Prostate gland (tissue), 2 donors: Measurements from ENCODE around the gene CLIC5. TPM values are rescaled to one million over a fixed set of nuclear protein-coding genes. Genes with fewer than 3 reads are reported as not detected.

Experiments used
- DNase-seq: peaks from one replicate; pipeline ENCODE4 v3.0.0-alpha.2; 2019; ENCODE audit warnings: low spot score
- H3K27ac ChIP-seq, 2 donors: fragments of 200-600 bp; sonication (generic); 2 replicates each; pipeline ENCODE4 v1.5.1; 2017 to 2019
- H3K27me3 ChIP-seq: fragments of 200-600 bp; sonication (generic); replicated peaks from 2 replicates; pipeline ENCODE4 v1.5.1; 2019; ENCODE audit not compliant: insufficient read depth
- H3K36me3 ChIP-seq, 2 donors: fragments of 200-600 bp; sonication (generic); 1 replicate in 1 of 2; 2 replicates in 1 of 2; pipeline versions ENCODE4 v1.5.1 to v1.8.1; 2017 to 2019
- H3K4me1 ChIP-seq: fragments of 200-600 bp; sonication (generic); replicated peaks from 2 replicates; pipeline ENCODE4 v1.5.1; 2019
- H3K4me3 ChIP-seq, 2 donors: fragments of 200-600 bp; sonication (generic); 2 replicates each; pipeline ENCODE4 v1.5.1; 2017 to 2019
- H3K9me3 ChIP-seq: fragments of 200-600 bp; sonication (generic); 2 replicates; pipeline ENCODE4 v1.5.1; 2017
- CTCF ChIP-seq, 4 experiments: fragments of 200-600 bp in 2 of 4; fragments of 450-650 bp in 2 of 4; sonication (generic) in 2 of 4; IDR thresholded peaks; 1 replicate in 3 of 4; 2 replicates in 1 of 4; pipeline ENCODE4 v1.5.1; 2016 to 2019; ENCODE audit warnings: antibody characterized with exemption in 4 of 4, mild to moderate bottlenecking in 2 of 4, moderate library complexity in 2 of 4
- POLR2A ChIP-seq: fragments of 450-650 bp; IDR thresholded peaks from one replicate; pipeline ENCODE4 v1.6.1; 2016; ENCODE audit warnings: antibody characterized with exemption, mild to moderate bottlenecking
- POLR2AphosphoS5 ChIP-seq: sonication (generic); formaldehyde crosslinking; IDR thresholded peaks from one replicate; pipeline ENCODE4 v1.6.1; 2017; ENCODE audit warnings: antibody characterized with exemption
- WGBS: methylation state at CpG from one replicate; pipeline ENCODE4 v1.1.5; 2018; 5-methylcytosine and 5-hydroxymethylcytosine counted together
- intact Hi-C: fragments of 100-400 bp; cut with DNase I; formaldehyde crosslinking; loops from one replicate; pipeline ENCODE4 v1.14.2; 2022
- total RNA-seq, 2 donors: library from RNA; depleted of rRNA; stranded (reverse); fragments of >200 nt; gene quantifications; one replicate each; pipeline ENCODE4 v1.1.0, GENCODE V29; 2016

Gene CLIC5
- total RNA-seq, 2 donors from 2014 or later: 3.2 to 4.5 TPM

- Histone ChIP-seq H3K9me3 (no peaks in the 10 kb centered on the region), H3K4me3 (no peak overlapping the region), H3K27ac (no peak overlapping the region), H3K36me3 (no peaks in the 10 kb centered on the region), H3K27me3 (no peaks in the 10 kb centered on the region), H3K4me1 (no peaks in the 10 kb centered on the region)
- no peak for DNase-seq
- TF ChIP-seq POLR2A (no peak), POLR2AphosphoS5 (no peak), CTCF (IDR thresholded peaks at IDR 0.05) (no peak)
- intact Hi-C loops: no loop called here
- 92% methylated on average over 4 of the region's 4 CpGs for WGBS
Measured at GRCh38 chr6:45899683-45899946, 116.0 kb downstream of the CLIC5 start.

GRCh38 chr6:45898941-45899682 lies 116.5 kb downstream of the CLIC5 start:
- TF ChIP-seq POLR2AphosphoS5: no peak
- no peak overlapping the region for H3K27ac ChIP-seq
- no peaks in the 10 kb centered on the region for H3K9me3 ChIP-seq
- no peak for DNase-seq
- no peaks in the 10 kb centered on the region for H3K36me3 ChIP-seq
- H3K4me1 ChIP-seq: no peaks in the 10 kb centered on the region
- WGBS: 79% methylated on average over 7 of the region's 7 CpGs
- no peak overlapping the region for H3K4me3 ChIP-seq
- H3K27me3 ChIP-seq: no peaks in the 10 kb centered on the region
- intact Hi-C loops: no loop called here

- DNase-seq: no peak
- no peak for TF ChIP-seq POLR2AphosphoS5
- no peak for TF ChIP-seq POLR2A
- no peak for TF ChIP-seq CTCF (IDR thresholded peaks at IDR 0.05)
- H3K4me3 ChIP-seq: no peak overlapping the region
- no peaks in the 10 kb centered on the region for H3K36me3 ChIP-seq
- H3K27ac ChIP-seq: no peak overlapping the region
- no peaks in the 10 kb centered on the region for H3K9me3 ChIP-seq
- intact Hi-C loops: no loop called here
- no peaks in the 10 kb centered on the region for H3K27me3 ChIP-seq
- no peaks in the 10 kb centered on the region for H3K4me1 ChIP-seq
- 61% methylated on average over 6 of the region's 6 CpGs for WGBS
Measured at GRCh38 chr6:45896783-45897441, 118.7 kb downstream of the CLIC5 start.

GRCh38 chr6:45895569-45895968 lies 120.1 kb downstream of the CLIC5 start:
- no peak overlapping the region for H3K4me3 ChIP-seq
- 86% methylated on average over 5 of the region's 5 CpGs for WGBS

GRCh38 chr6:45892696-45893245 lies 122.9 kb downstream of the CLIC5 start:
- intact Hi-C loops: no loop called here
- TF ChIP-seq POLR2AphosphoS5: no peak
- TF ChIP-seq CTCF (IDR thresholded peaks at IDR 0.05): no peak
- TF ChIP-seq POLR2A: no peak
- DNase-seq: no peak
- no peaks in the 10 kb centered on the region for H3K36me3 ChIP-seq
- H3K4me1 ChIP-seq: no peaks in the 10 kb centered on the region
- H3K4me3 ChIP-seq: no peak overlapping the region
- no peaks in the 10 kb centered on the region for H3K9me3 ChIP-seq
- no peaks in the 10 kb centered on the region for H3K27me3 ChIP-seq
- WGBS: 34% methylated on average over 4 of the region's 4 CpGs
- H3K27ac ChIP-seq: no peak overlapping the region

More at GRCh38 chr6:45895569-45895968, 120.1 kb downstream of the CLIC5 start:
- H3K9me3 ChIP-seq: no peaks in the 10 kb centered on the region
- TF ChIP-seq POLR2A: no peak
- TF ChIP-seq CTCF (IDR thresholded peaks at IDR 0.05): no peak
- TF ChIP-seq POLR2AphosphoS5: no peak
- no peaks in the 10 kb centered on the region for H3K4me1 ChIP-seq
- no peaks in the 10 kb centered on the region for H3K36me3 ChIP-seq
- no peak overlapping the region for H3K27ac ChIP-seq
- DNase-seq: no peak
- H3K27me3 ChIP-seq: no peaks in the 10 kb centered on the region
- intact Hi-C loops: no loop called here
